K562 (cell line): Measurements from ENCODE around the gene SLC25A44. TPM values are rescaled to one million over a fixed set of nuclear protein-coding genes. Genes with fewer than 3 reads are reported as not detected.

Experiments
- ASH1L ChIP-seq: fragments of 450-650 bp; IDR thresholded peaks from 2 replicates; pipeline ENCODE4 v1.6.1; 2018; ENCODE audit warnings: borderline replicate concordance, mild to moderate bottlenecking, low read depth; ENCODE audit not compliant: partially characterized antibody
- ATF1 ChIP-seq, 2 experiments: fragments of 450-650 bp in 1 of 2; IDR thresholded peaks; 2 replicates each; pipeline ENCODE4 v1.6.1; 2016; ENCODE audit warnings: missing compliant biosample characterization in 1 of 2, missing genetic modification characterization in 1 of 2
- ELF1 ChIP-seq: fragments of 200-800 bp; sonication (Bioruptor generic); IDR thresholded peaks from 2 replicates; pipeline ENCODE4 v1.6.1; 2016; ENCODE audit warnings: missing genetic modification characterization, missing compliant biosample characterization
- FOXK2 ChIP-seq, 2 experiments: fragments of 450-650 bp; IDR thresholded peaks in 1 of 2; conservative IDR thresholded peaks in 1 of 2; 2 replicates each; pipeline ENCODE4 v1.6.1; 2016; ENCODE audit warnings: low read depth in 2 of 2, mild to moderate bottlenecking in 1 of 2
- GABPA ChIP-seq: fragments of 200-800 bp; sonication (Bioruptor generic); conservative IDR thresholded peaks from 2 replicates; pipeline ENCODE4 v1.6.1; 2016; ENCODE audit warnings: low read depth, missing genetic modification characterization, missing compliant biosample characterization
- HMG20A ChIP-seq: fragments of 450-650 bp; formaldehyde crosslinking; conservative IDR thresholded peaks from 2 replicates; pipeline ENCODE4 v1.4.0; 2020; ENCODE audit warnings: mild to moderate bottlenecking, mixed read lengths
- MTA2 ChIP-seq: fragments of 450-650 bp; IDR thresholded peaks from 2 replicates; pipeline ENCODE4 v1.6.1; 2016; ENCODE audit warnings: low read depth
- MYBL2 ChIP-seq, 2 experiments: fragments of 450-650 bp in 1 of 2; sonication (generic) in 1 of 2; formaldehyde crosslinking in 1 of 2; IDR thresholded peaks; 2 replicates each; pipeline versions ENCODE4 v1.6.1 to v1.8.1; 2017 to 2022; ENCODE audit warnings: borderline replicate concordance in 1 of 2, inconsistent platforms in 1 of 2, low read depth in 1 of 2, mild to moderate bottlenecking in 1 of 2, missing genetic modification reagents in 1 of 2, moderate library complexity in 1 of 2
- NR2C2 ChIP-seq, 2 experiments: fragments of 200-800 bp in 1 of 2; sonication (Bioruptor generic) in 1 of 2; sonication (generic) in 1 of 2; formaldehyde crosslinking in 1 of 2; IDR thresholded peaks; 2 replicates each; pipeline versions ENCODE4 v1.6.1 to v1.8.0; 2016 to 2022; ENCODE audit warnings: mild to moderate bottlenecking in 1 of 2, missing compliant biosample characterization in 1 of 2, missing genetic modification characterization in 1 of 2, missing genetic modification reagents in 1 of 2
- POLR2B ChIP-seq: fragments of 450-650 bp; IDR thresholded peaks from 2 replicates; pipeline ENCODE4 v1.6.1; 2018; ENCODE audit warnings: low read depth; ENCODE audit not compliant: partially characterized antibody
- RBFOX2 ChIP-seq: fragments of 200-400 bp; formaldehyde crosslinking; IDR thresholded peaks from 2 replicates; pipeline ENCODE4 v1.6.1; 2017; ENCODE audit warnings: low read depth, mild to moderate bottlenecking, low read length, moderate library complexity
- SIN3B ChIP-seq: fragments of 450-650 bp; IDR thresholded peaks from 2 replicates; pipeline ENCODE4 v1.6.1; 2017; ENCODE audit warnings: low read depth, mild to moderate bottlenecking, moderate library complexity
- TAF1 ChIP-seq: IDR thresholded peaks from 2 replicates; pipeline ENCODE4 v1.6.1; 2011; ENCODE audit warnings: mild to moderate bottlenecking, low read length, moderate library complexity; ENCODE audit not compliant: insufficient read depth, control insufficient read depth, severe bottlenecking; ENCODE audit errors: extremely low read depth
- TBL1XR1 ChIP-seq, 2 experiments: IDR thresholded peaks; 2 replicates each; pipeline ENCODE4 v1.6.1; 2012; ENCODE audit warnings: improper control_type of control experiment in 2 of 2, low read length in 2 of 2, mild to moderate bottlenecking in 1 of 2
- YY1 ChIP-seq, 3 experiments: IDR thresholded peaks; 2 replicates each; pipeline ENCODE4 v1.6.1; 2011; ENCODE audit warnings: low read length in 2 of 3, mild to moderate bottlenecking in 2 of 3, moderate library complexity in 2 of 3, borderline replicate concordance in 1 of 3, control low read depth in 1 of 3, low read depth in 1 of 3; ENCODE audit not compliant: insufficient read depth in 3 of 3, insufficient replicate concordance in 2 of 3, control insufficient read depth in 1 of 3, insufficient read length in 1 of 3; ENCODE audit errors: extremely low read depth in 1 of 3
- ZNF263 ChIP-seq: sonication (generic); formaldehyde crosslinking; IDR thresholded peaks from 2 replicates; pipeline ENCODE4 v1.8.0; 2022; ENCODE audit warnings: mild to moderate bottlenecking, missing genetic modification reagents, borderline replicate concordance
- ZNF274 ChIP-seq: IDR thresholded peaks from 2 replicates; pipeline ENCODE4 v1.6.1; 2011; ENCODE audit warnings: low read depth, mild to moderate bottlenecking, low read length, moderate library complexity, borderline replicate concordance
- ZNF41 ChIP-seq: fragments of 250-450 bp; sonication (Bioruptor Pico); conservative IDR thresholded peaks from 2 replicates; pipeline ENCODE4 v1.4.0; 2020; ENCODE audit warnings: mild to moderate bottlenecking
- ZNF830 ChIP-seq: fragments of 250-450 bp; sonication (Bioruptor Pico); IDR thresholded peaks from 2 replicates; pipeline ENCODE4 v1.5.0; 2021; ENCODE audit warnings: mild to moderate bottlenecking
- polyA plus RNA-seq, 8 experiments: library from polyadenylated mRNA; depleted of rRNA in 4 of 8; stranded (reverse) in 5 of 8; unstranded in 3 of 8; fragments of >200 nt; fragmentation: Nextera tagmentation in 2 of 8; fragmentation: Illumina TruSeq in 1 of 8; extraction: Ambion mirVana in 2 of 8; extraction: Trizol in 1 of 8; gene quantifications; 2 replicates each; pipeline versions ENCODE4 v1.2.1 to v1.2.3, GENCODE V29; 2011 to 2014; ENCODE audit warnings: inconsistent platforms in 1 of 8, missing spikeins in 1 of 8
- total RNA-seq, 7 experiments: library from RNA; depleted of rRNA in 6 of 7; stranded (reverse); fragments of >200 nt in 6 of 7; fragmentation: Illumina TruSeq in 2 of 7; extraction: Trizol in 2 of 7; gene quantifications; 2 replicates each; pipeline versions ENCODE4 v1.2.1 to v1.2.3, GENCODE V29; 2011 to 2021; ENCODE audit warnings: low replicate concordance in 1 of 7
- TF ChIP-seq, protein P1 (sequence below): fragments of 450-650 bp; IDR thresholded peaks from 2 replicates; pipeline ENCODE4 v1.6.1; 2016
- TF ChIP-seq, protein P2 (sequence below): fragments of 450-650 bp; IDR thresholded peaks from 2 replicates; pipeline ENCODE4 v1.7.1; 2018; ENCODE audit warnings: mild to moderate bottlenecking, low read depth; ENCODE audit not compliant: partially characterized antibody

SLC25A44 gene
- total and polyA plus RNA-seq, 9 of the 15 experiments (the other 6 are each of a cell fraction or from before 2014, with no cell fraction given): 4.4 to 22.8 (median 12.5) TPM

DNA sequence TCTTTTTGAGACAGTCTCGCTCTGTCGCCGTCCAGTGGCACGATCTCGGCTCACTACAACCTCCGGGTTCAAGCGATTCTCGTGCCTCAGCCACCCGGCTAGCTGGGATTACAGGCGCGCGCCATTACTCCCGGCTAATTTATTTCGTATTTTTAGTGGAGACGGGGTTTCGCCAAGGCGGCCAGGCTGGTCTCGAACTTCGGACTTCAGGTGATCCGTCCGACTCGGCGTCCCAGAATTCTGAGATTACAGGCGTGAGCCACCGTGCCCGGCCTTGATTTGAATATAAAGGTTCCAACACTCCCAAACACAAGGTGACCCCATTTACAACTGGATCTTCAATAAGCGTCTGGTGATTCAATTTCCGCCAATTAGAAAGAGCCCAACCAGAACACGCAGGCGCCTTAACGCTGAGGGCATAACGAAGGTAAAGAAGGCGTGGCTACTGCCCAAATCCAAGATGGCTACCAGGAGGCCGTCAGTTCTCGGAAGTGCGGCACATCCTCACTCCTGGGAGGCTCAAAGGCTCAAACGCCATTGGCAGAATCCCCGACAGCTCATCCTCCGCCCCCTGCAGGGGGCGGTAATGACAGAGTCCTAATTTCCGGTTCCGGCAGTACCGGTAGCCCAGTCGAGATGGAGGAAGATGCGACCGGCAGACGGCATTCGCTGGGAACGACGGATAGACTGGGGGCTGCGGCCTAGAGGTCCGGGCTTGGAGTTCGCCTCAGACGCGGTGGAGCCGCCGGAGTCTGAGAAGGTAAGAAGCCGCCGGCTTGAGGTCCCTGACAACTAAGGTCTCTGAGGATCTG, at the start of gene SLC25A44 (continued):
- TF ChIP-seq, protein P1, sequence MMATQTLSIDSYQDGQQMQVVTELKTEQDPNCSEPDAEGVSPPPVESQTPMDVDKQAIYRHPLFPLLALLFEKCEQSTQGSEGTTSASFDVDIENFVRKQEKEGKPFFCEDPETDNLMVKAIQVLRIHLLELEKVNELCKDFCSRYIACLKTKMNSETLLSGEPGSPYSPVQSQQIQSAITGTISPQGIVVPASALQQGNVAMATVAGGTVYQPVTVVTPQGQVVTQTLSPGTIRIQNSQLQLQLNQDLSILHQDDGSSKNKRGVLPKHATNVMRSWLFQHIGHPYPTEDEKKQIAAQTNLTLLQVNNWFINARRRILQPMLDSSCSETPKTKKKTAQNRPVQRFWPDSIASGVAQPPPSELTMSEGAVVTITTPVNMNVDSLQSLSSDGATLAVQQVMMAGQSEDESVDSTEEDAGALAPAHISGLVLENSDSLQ: peak; percentile 94
- no peak for TF ChIP-seq HMG20A
- peak; percentile 61 for TF ChIP-seq TAF1
- TF ChIP-seq MYBL2 (IDR thresholded peaks at IDR 0.05; ENCODE audit: low read depth): 0 out of 2 replicates have a peak, but pooled peaks have one; percentile 68
- no peak for TF ChIP-seq MYBL2 (CRISPR knock-in tag; IDR thresholded peaks at IDR 0.05; ENCODE audit: borderline replicate concordance)
- TF ChIP-seq POLR2B: peak; percentile 83
- TF ChIP-seq MTA2: 0 out of 2 replicates have a peak, but pooled peaks have one; percentile 7
- TF ChIP-seq YY1 (IDR thresholded peaks at IDR 0.05; ENCODE audit: borderline replicate concordance in 1 of 3, control insufficient read depth in 1 of 3, extremely low read depth in 1 of 3, insufficient read depth in 3 of 3, insufficient read length in 1 of 3, insufficient replicate concordance in 2 of 3, low read depth in 1 of 3, low read length in 2 of 3): peak; percentile 98 to 99 (median 99)
- peak; percentile 81; the same call in 1 of the 2 replicates for TF ChIP-seq NR2C2 (CRISPR knock-in tag; IDR thresholded peaks at IDR 0.05)
- peak; percentile 97 for TF ChIP-seq NR2C2 (tag; IDR thresholded peaks at IDR 0.05)
- TF ChIP-seq, protein P2, sequence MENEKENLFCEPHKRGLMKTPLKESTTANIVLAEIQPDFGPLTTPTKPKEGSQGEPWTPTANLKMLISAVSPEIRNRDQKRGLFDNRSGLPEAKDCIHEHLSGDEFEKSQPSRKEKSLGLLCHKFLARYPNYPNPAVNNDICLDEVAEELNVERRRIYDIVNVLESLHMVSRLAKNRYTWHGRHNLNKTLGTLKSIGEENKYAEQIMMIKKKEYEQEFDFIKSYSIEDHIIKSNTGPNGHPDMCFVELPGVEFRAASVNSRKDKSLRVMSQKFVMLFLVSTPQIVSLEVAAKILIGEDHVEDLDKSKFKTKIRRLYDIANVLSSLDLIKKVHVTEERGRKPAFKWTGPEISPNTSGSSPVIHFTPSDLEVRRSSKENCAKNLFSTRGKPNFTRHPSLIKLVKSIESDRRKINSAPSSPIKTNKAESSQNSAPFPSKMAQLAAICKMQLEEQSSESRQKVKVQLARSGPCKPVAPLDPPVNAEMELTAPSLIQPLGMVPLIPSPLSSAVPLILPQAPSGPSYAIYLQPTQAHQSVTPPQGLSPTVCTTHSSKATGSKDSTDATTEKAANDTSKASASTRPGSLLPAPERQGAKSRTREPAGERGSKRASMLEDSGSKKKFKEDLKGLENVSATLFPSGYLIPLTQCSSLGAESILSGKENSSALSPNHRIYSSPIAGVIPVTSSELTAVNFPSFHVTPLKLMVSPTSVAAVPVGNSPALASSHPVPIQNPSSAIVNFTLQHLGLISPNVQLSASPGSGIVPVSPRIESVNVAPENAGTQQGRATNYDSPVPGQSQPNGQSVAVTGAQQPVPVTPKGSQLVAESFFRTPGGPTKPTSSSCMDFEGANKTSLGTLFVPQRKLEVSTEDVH: peak; percentile 84
- TF ChIP-seq ASH1L: peak; percentile 62
- no peak for TF ChIP-seq ZNF41 (CRISPR knock-in tag)
- TF ChIP-seq SIN3B: peak; percentile 91
- peak; percentile 49 to 57; a peak in 2 of 4 replicates for TF ChIP-seq FOXK2 (conservative IDR thresholded peaks at IDR 0.05 in 1 of 2, IDR thresholded peaks at IDR 0.05 in 1 of 2; ENCODE audit: low read depth in 2 of 2)
- TF ChIP-seq ZNF263 (CRISPR knock-in tag): 0 out of 2 replicates have a peak, but pooled peaks have one; percentile 33
- TF ChIP-seq ZNF274: no peak
- TF ChIP-seq ZNF830 (CRISPR knock-in tag): no peak
- no peak for TF ChIP-seq ATF1 (CRISPR knock-in tag; IDR thresholded peaks at IDR 0.05)
- peak; percentile 91 for TF ChIP-seq ATF1 (tag; IDR thresholded peaks at IDR 0.05)
- TF ChIP-seq GABPA: peak; percentile 97
- peak in 1 of 2 experiments; percentile 29; a peak in 2 of 4 replicates for TF ChIP-seq TBL1XR1 (IDR thresholded peaks at IDR 0.05; ENCODE audit: low read length in 2 of 2)
- TF ChIP-seq RBFOX2: peak; percentile 89
- peak; percentile 94 for TF ChIP-seq ELF1
